Effector CD4-positive, alpha-beta T cell (primary cell): ENCODE measurements around the gene RFLNA.
"Not testable (repeated sequence)": the region's sequence is repeated elsewhere in the genome, so short reads cannot be mapped to it uniquely, and the experiment has no call there.

Experiments used
- DNase-seq: peaks from one replicate; pipeline ENCODE4 v3.0.0-alpha.2; 2020

The RFLNA gene

GRCh38 chr12:124321556-124322270 lies 26.8 kb downstream of the RFLNA start:
- DNase-seq = no peak

- no peak for DNase-seq
Measured at GRCh38 chr12:124322271-124322998, 27.5 kb downstream of the RFLNA start.

GRCh38 chr12:124322999-124323328 lies 28.1 kb downstream of the RFLNA start:
- not testable (repeated sequence) for DNase-seq

- DNase-seq = no peak
Measured at GRCh38 chr12:124323771-124324530, 29.1 kb downstream of the RFLNA start.

- DNase-seq = no peak
Measured at GRCh38 chr12:124324803-124325705, 30.2 kb downstream of the RFLNA start.

- no peak for DNase-seq
Measured at GRCh38 chr12:124326104-124326503, 31.2 kb downstream of the RFLNA start.

- no peak for DNase-seq
Measured at GRCh38 chr12:124326871-124327270, 32.0 kb downstream of the RFLNA start.

GRCh38 chr12:124327362-124328043 lies 32.6 kb downstream of the RFLNA start:
- DNase-seq = no peak

GRCh38 chr12:124328116-124328515 lies 33.2 kb downstream of the RFLNA start:
- no peak for DNase-seq

GRCh38 chr12:124328636-124329035 lies 33.7 kb downstream of the RFLNA start:
- DNase-seq = no peak

GRCh38 chr12:124332058-124332672 lies 37.3 kb downstream of the RFLNA start:
- no peak for DNase-seq

GRCh38 chr12:124332900-124333299 lies 38.0 kb downstream of the RFLNA start:
- no peak for DNase-seq

- DNase-seq = no peak
Measured at GRCh38 chr12:124333724-124334123, 38.8 kb downstream of the RFLNA start.

GRCh38 chr12:124334266-124334665 lies 39.4 kb downstream of the RFLNA start:
- no peak for DNase-seq

GRCh38 chr12:124334976-124335375 lies 40.1 kb downstream of the RFLNA start:
- no peak for DNase-seq

- no peak for DNase-seq
Measured at GRCh38 chr12:124335426-124336183, 40.7 kb downstream of the RFLNA start.

GRCh38 chr12:124336184-124336437 lies 41.2 kb downstream of the RFLNA start:
- DNase-seq = no peak

- DNase-seq = no peak
Measured at GRCh38 chr12:124336742-124337520, 42.0 kb downstream of the RFLNA start.

- DNase-seq = no peak
Measured at GRCh38 chr12:124337622-124338021, 42.7 kb downstream of the RFLNA start.

GRCh38 chr12:124338448-124338847 lies 43.6 kb downstream of the RFLNA start:
- DNase-seq = no peak
